MM.1S (cell line): ENCODE results near the gene APBA1.

Experiments used
- DNase-seq: peaks from one replicate; pipeline ENCODE4 v3.0.0-alpha.2; 2015
- H2AFZ ChIP-seq: fragments of 300-600 bp; sonication (generic); 2 replicates; pipeline ENCODE4 v1.6.0; 2016; ENCODE audit warnings: antibody characterized with exemption, low read length
- H3F3A ChIP-seq: fragments of 300-600 bp; sonication (generic); 2 replicates; pipeline ENCODE4 v1.6.1; 2016; ENCODE audit warnings: mild to moderate bottlenecking, antibody characterized with exemption, low read length, moderate library complexity, mixed read lengths; ENCODE audit not compliant: insufficient read depth
- H3K27ac ChIP-seq: fragments of 300-600 bp; sonication (generic); 2 replicates; pipeline ENCODE4 v1.5.1; 2016; ENCODE audit warnings: mild to moderate bottlenecking, low read length
- H3K27me3 ChIP-seq: fragments of 300-600 bp; sonication (generic); replicated peaks from 2 replicates; pipeline ENCODE4 v1.6.0; 2016; ENCODE audit warnings: low read length; ENCODE audit not compliant: insufficient read depth
- H3K36me3 ChIP-seq: fragments of 300-600 bp; sonication (generic); replicated peaks from 2 replicates; pipeline ENCODE4 v1.6.1; 2016; ENCODE audit warnings: mild to moderate bottlenecking, low read length, mixed read lengths; ENCODE audit not compliant: insufficient read depth
- H3K4me1 ChIP-seq: fragments of 300-600 bp; sonication (generic); 2 replicates; pipeline ENCODE4 v1.6.1; 2016; ENCODE audit warnings: low read length, mixed read lengths
- H3K4me2 ChIP-seq: fragments of 300-600 bp; sonication (generic); 2 replicates; pipeline ENCODE4 v1.6.0; 2016; ENCODE audit warnings: low read depth, low read length
- H3K4me3 ChIP-seq: fragments of 300-600 bp; sonication (generic); 2 replicates; pipeline ENCODE4 v1.5.1; 2016; ENCODE audit warnings: low read length, mixed read lengths
- H3K79me2 ChIP-seq: fragments of 300-600 bp; sonication (generic); 2 replicates; pipeline ENCODE4 v1.6.1; 2016; ENCODE audit warnings: mixed run types, low read length, mixed read lengths
- H3K9ac ChIP-seq: fragments of 300-600 bp; sonication (generic); 2 replicates; pipeline ENCODE4 v1.6.1; 2016; ENCODE audit warnings: low read length, mixed read lengths
- H3K9me2 ChIP-seq: fragments of 300-600 bp; sonication (generic); replicated peaks from 2 replicates; pipeline ENCODE4 v1.6.1; 2016; ENCODE audit warnings: mild to moderate bottlenecking, low read length, mixed read lengths; ENCODE audit not compliant: insufficient read depth
- H3K9me3 ChIP-seq: fragments of 300-600 bp; sonication (generic); replicated peaks from 2 replicates; pipeline ENCODE4 v1.6.1; 2016; ENCODE audit warnings: mild to moderate bottlenecking, low read length, mixed read lengths; ENCODE audit not compliant: insufficient read depth
- H4K20me1 ChIP-seq: fragments of 300-600 bp; sonication (generic); 2 replicates; pipeline ENCODE4 v1.6.1; 2016; ENCODE audit warnings: mild to moderate bottlenecking, low read length, moderate library complexity, mixed read lengths; ENCODE audit not compliant: insufficient read depth
- CTCF ChIP-seq: fragments of 300-600 bp; sonication (generic); IDR thresholded peaks from 2 replicates; pipeline ENCODE4 v1.5.1; 2016; ENCODE audit warnings: antibody characterized with exemption, low read length, mixed read lengths
- EZH2 ChIP-seq: fragments of 300-600 bp; sonication (generic); optimal IDR thresholded peaks from 2 replicates; pipeline ENCODE3; 2017; ENCODE audit warnings: low read depth, mild to moderate bottlenecking, antibody characterized with exemption, low read length, mixed read lengths
- EZH2phosphoT487 ChIP-seq: fragments of 300-600 bp; sonication (generic); IDR thresholded peaks from 2 replicates; pipeline ENCODE4 v1.6.1; 2018; ENCODE audit warnings: antibody characterized with exemption, low read length

The APBA1 gene

GRCh38 chr9:69672596-69673310 is 582 bp upstream of the APBA1 start:
- H3K9me3 ChIP-seq: no peaks in the 10 kb centered on the region
- no peaks in the 10 kb centered on the region for H3K79me2 ChIP-seq
- no peaks in the 10 kb centered on the region for H3K9me2 ChIP-seq
- H3K4me2 ChIP-seq: peak overlapping the region; percentile 100
- no peaks in the 10 kb centered on the region for H3K36me3 ChIP-seq
- H2AFZ ChIP-seq: peak overlapping the region; percentile 100
- peaks cover 6% of the 10 kb centered on the region; the same call in 1 of the 2 replicates for H3F3A ChIP-seq
- DNase-seq: peak; percentile 85
- peak; percentile 82 for TF ChIP-seq CTCF
- TF ChIP-seq EZH2phosphoT487: no peak
- no peak for TF ChIP-seq EZH2
- peaks cover 9% of the 10 kb centered on the region for H3K4me1 ChIP-seq
- peak overlapping the region; percentile 88 for H3K4me3 ChIP-seq
- no peaks in the 10 kb centered on the region for H3K27me3 ChIP-seq
- peak overlapping the region; percentile 49; the same call in 1 of the 2 replicates for H3K9ac ChIP-seq
- H3K27ac ChIP-seq: no peak overlapping the region
- no peaks in the 10 kb centered on the region for H4K20me1 ChIP-seq

GRCh38 chr9:69671311-69671878 is 776 bp downstream of the APBA1 start:
- no peak overlapping the region for H3K9ac ChIP-seq

GRCh38 chr9:69667306-69667705 is 4.9 kb downstream of the APBA1 start:
- no peak overlapping the region for H3K4me2 ChIP-seq
- H3K9ac ChIP-seq: no peak overlapping the region
- H3K4me1 ChIP-seq: no peaks in the 10 kb centered on the region
- no peaks in the 10 kb centered on the region for H3K27me3 ChIP-seq
- no peaks in the 10 kb centered on the region for H3K79me2 ChIP-seq
- no peaks in the 10 kb centered on the region for H3F3A ChIP-seq
- no peak overlapping the region for H3K4me3 ChIP-seq
- H3K36me3 ChIP-seq: no peaks in the 10 kb centered on the region
- TF ChIP-seq CTCF (no peak), EZH2 (no peak), EZH2phosphoT487 (no peak)
- DNase-seq: no peak
- H3K9me3 ChIP-seq: no peaks in the 10 kb centered on the region
- no peak overlapping the region for H2AFZ ChIP-seq
- H3K27ac ChIP-seq: no peak overlapping the region
- H4K20me1 ChIP-seq: no peaks in the 10 kb centered on the region
- H3K9me2 ChIP-seq: no peaks in the 10 kb centered on the region

More at GRCh38 chr9:69671311-69671878, 776 bp downstream of the APBA1 start:
- Histone ChIP-seq H3K9me2 (no peaks in the 10 kb centered on the region), H3K27ac (no peak overlapping the region), H3K27me3 (no peaks in the 10 kb centered on the region), H2AFZ (no peak overlapping the region), H4K20me1 (no peaks in the 10 kb centered on the region), H3F3A (peaks cover 6% of the 10 kb centered on the region; the same call in 1 of the 2 replicates), H3K79me2 (no peaks in the 10 kb centered on the region), H3K4me3 (no peak overlapping the region), H3K4me2 (peak overlapping the region; percentile 44; the same call in 1 of the 2 replicates), H3K4me1 (peaks cover 9% of the 10 kb centered on the region), H3K9me3 (no peaks in the 10 kb centered on the region), H3K36me3 (no peaks in the 10 kb centered on the region)
- TF ChIP-seq EZH2phosphoT487 (no peak), EZH2 (no peak), CTCF (no peak)
- no peak for DNase-seq
